H9 (cell line): Measurements from ENCODE around the gene SCP2. TPM values are rescaled to one million over a fixed set of nuclear protein-coding genes. Genes with fewer than 3 reads are reported as not detected.

ENCODE experiments used
- DNase-seq: peaks from one replicate; pipeline ENCODE4 v3.0.0-alpha.2; 2017
- H2AFZ ChIP-seq: one replicate; pipeline ENCODE4 v1.6.1; 2013; ENCODE audit warnings: mild to moderate bottlenecking, low read length, control low read depth, moderate library complexity
- H2AK5ac ChIP-seq: 2 replicates; pipeline ENCODE4 v1.6.1; 2013; ENCODE audit warnings: low read length, control low read depth, mixed read lengths; ENCODE audit not compliant: insufficient read length
- H2BK120ac ChIP-seq: one replicate; pipeline ENCODE4 v1.6.1; 2013; ENCODE audit warnings: low read depth, mild to moderate bottlenecking, low read length, control low read depth, inconsistent platforms; ENCODE audit not compliant: poor library complexity, severe bottlenecking
- H2BK12ac ChIP-seq: 2 replicates; pipeline ENCODE4 v1.6.1; 2013; ENCODE audit warnings: low read length, control low read depth, mixed read lengths, low read depth; ENCODE audit not compliant: insufficient read length
- H2BK15ac ChIP-seq: 2 replicates; pipeline ENCODE4 v1.6.1; 2013; ENCODE audit warnings: low read depth, low read length, control low read depth
- H2BK20ac ChIP-seq: one replicate; pipeline ENCODE4 v1.6.1; 2013; ENCODE audit warnings: low read depth, mild to moderate bottlenecking, low read length, control low read depth, inconsistent platforms; ENCODE audit not compliant: poor library complexity, severe bottlenecking
- H2BK5ac ChIP-seq: 2 replicates; pipeline ENCODE4 v1.6.1; 2013; ENCODE audit warnings: low read length, control low read depth, mixed read lengths; ENCODE audit not compliant: insufficient read length
- H3K14ac ChIP-seq: 2 replicates; pipeline ENCODE4 v1.6.1; 2013; ENCODE audit warnings: low read length, control low read depth; ENCODE audit not compliant: insufficient read depth
- H3K18ac ChIP-seq: 2 replicates; pipeline ENCODE4 v1.6.1; 2013; ENCODE audit warnings: low read depth, mild to moderate bottlenecking, mixed read lengths, low read length, control low read depth; ENCODE audit not compliant: insufficient read length
- H3K23ac ChIP-seq: 2 replicates; pipeline ENCODE4 v1.6.1; 2013; ENCODE audit warnings: low read length, control low read depth, mixed read lengths, low read depth; ENCODE audit not compliant: insufficient read length
- H3K23me2 ChIP-seq: 2 replicates; pipeline ENCODE4 v1.6.1; 2013; ENCODE audit warnings: low read depth, mild to moderate bottlenecking, mixed read lengths, low read length, control low read depth; ENCODE audit not compliant: insufficient read length, poor library complexity, severe bottlenecking
- H3K27ac ChIP-seq: 2 replicates; pipeline ENCODE4 v1.5.1; 2013; ENCODE audit warnings: low read length, control low read depth, mixed read lengths, low read depth; ENCODE audit not compliant: insufficient read length
- H3K27me3 ChIP-seq: 2 replicates; pipeline ENCODE4 v1.6.1; 2013; ENCODE audit warnings: low read length, control low read depth, inconsistent platforms; ENCODE audit not compliant: insufficient read depth
- H3K4ac ChIP-seq: 2 replicates; pipeline ENCODE4 v1.6.1; 2013; ENCODE audit warnings: low read depth, mild to moderate bottlenecking, control low read depth, inconsistent platforms, low read length, moderate library complexity
- H3K4me1 ChIP-seq: 2 replicates; pipeline ENCODE4 v1.6.1; 2013; ENCODE audit warnings: low read length, control low read depth, inconsistent platforms; ENCODE audit not compliant: insufficient read depth
- H3K4me2 ChIP-seq: 2 replicates; pipeline ENCODE4 v1.6.1; 2013; ENCODE audit warnings: low read length, control low read depth, mixed read lengths; ENCODE audit not compliant: insufficient read length, insufficient read depth
- H3K56ac ChIP-seq: 2 replicates; pipeline ENCODE4 v1.6.1; 2013; ENCODE audit warnings: low read depth, mild to moderate bottlenecking, mixed read lengths, low read length, control low read depth; ENCODE audit not compliant: insufficient read length
- H3K79me1 ChIP-seq: 2 replicates; pipeline ENCODE4 v1.6.1; 2013; ENCODE audit warnings: low read depth, mild to moderate bottlenecking, moderate library complexity, low read length, control low read depth, inconsistent platforms; ENCODE audit not compliant: insufficient read depth, poor library complexity, severe bottlenecking
- H3K79me2 ChIP-seq: 2 replicates; pipeline ENCODE4 v1.6.1; 2013; ENCODE audit warnings: low read length, control low read depth, inconsistent platforms; ENCODE audit not compliant: insufficient read depth
- H3K9ac ChIP-seq: 2 replicates; pipeline ENCODE4 v1.6.1; 2013; ENCODE audit warnings: low read length, control low read depth, mixed read lengths; ENCODE audit not compliant: insufficient read length; ENCODE audit errors: extremely low read depth
- H3K9me3 ChIP-seq: one replicate; pipeline ENCODE4 v1.6.1; 2013; ENCODE audit warnings: low read depth, low read length, inconsistent platforms; ENCODE audit not compliant: control insufficient read depth
- H3T11ph ChIP-seq: one replicate; pipeline ENCODE4 v1.6.1; 2013; ENCODE audit warnings: mild to moderate bottlenecking, low read length, control low read depth, inconsistent platforms
- H4K20me1 ChIP-seq: one replicate; pipeline ENCODE4 v1.6.1; 2013; ENCODE audit not compliant: control insufficient read depth, insufficient read length, insufficient read depth
- H4K5ac ChIP-seq: 2 replicates; pipeline ENCODE4 v1.6.1; 2013; ENCODE audit warnings: low read depth, mild to moderate bottlenecking, mixed read lengths, low read length, control low read depth; ENCODE audit not compliant: insufficient read length
- H4K8ac ChIP-seq: replicated peaks from 2 replicates; pipeline ENCODE4 v1.6.1; 2013; ENCODE audit warnings: low read length, control low read depth, mixed read lengths, low read depth; ENCODE audit not compliant: insufficient read length
- H4K91ac ChIP-seq: 2 replicates; pipeline ENCODE4 v1.6.1; 2013; ENCODE audit warnings: low read depth, mild to moderate bottlenecking, moderate library complexity, mixed read lengths, low read length, control low read depth; ENCODE audit not compliant: insufficient read length
- H3K27ac Mint-ChIP-seq, 3 experiments: 2 replicates in 2 of 3; 3 replicates in 1 of 3; pipeline ENCODE4 v1.8.0; 2020 to 2021; ENCODE audit warnings: mixed read lengths in 3 of 3, mild to moderate bottlenecking in 1 of 3, moderate library complexity in 1 of 3
- H3K27me3 Mint-ChIP-seq: 2 replicates; pipeline ENCODE4 v1.8.0; 2021; ENCODE audit warnings: low read depth, mild to moderate bottlenecking, moderate library complexity, mixed read lengths
- H3K36me3 Mint-ChIP-seq, 3 experiments: 2 replicates in 2 of 3; 3 replicates in 1 of 3; pipeline ENCODE4 v1.8.0; 2020 to 2021; ENCODE audit warnings: low read depth in 3 of 3, mixed read lengths in 3 of 3; ENCODE audit not compliant: insufficient read depth in 1 of 3
- H3K4me1 Mint-ChIP-seq, 2 experiments: 2 replicates each; pipeline ENCODE4 v1.8.0; 2020; ENCODE audit warnings: mixed read lengths in 2 of 2
- H3K4me3 Mint-ChIP-seq, 2 experiments: 2 replicates in 1 of 2; 3 replicates in 1 of 2; pipeline ENCODE4 v1.8.0; 2020 to 2021; ENCODE audit warnings: mild to moderate bottlenecking in 2 of 2, mixed read lengths in 2 of 2, moderate library complexity in 1 of 2
- H3K9me3 Mint-ChIP-seq, 2 experiments: 2 replicates in 1 of 2; 3 replicates in 1 of 2; pipeline ENCODE4 v1.8.0; 2020; ENCODE audit warnings: mild to moderate bottlenecking in 2 of 2, mixed read lengths in 2 of 2, moderate library complexity in 1 of 2
- CTCF ChIP-seq: fragments of 200-600 bp; sonication (generic); conservative IDR thresholded peaks from 3 replicates; pipeline ENCODE4 v1.8.0; 2021; ENCODE audit warnings: antibody characterized with exemption, mild to moderate bottlenecking
- WGBS: extraction: QIAGEN DNeasy Blood & Tissue Kit; methylation state at CpG from one replicate; pipeline ENCODE4 v1.1.7; 2013; ENCODE audit warnings: missing lambda C conversion rate, low lambda C conversion rate, mixed read lengths; ENCODE audit not compliant: insufficient read length; ENCODE audit errors: extremely low coverage; 5-methylcytosine and 5-hydroxymethylcytosine counted together
- total RNA-seq: library from RNA; stranded (reverse); gene quantifications from 2 replicates; pipeline ENCODE4 v1.2.1, GENCODE V29; 2021

The SCP2 gene
- total RNA-seq, 1 experiment from 2014 or later = 48.8 TPM

- Histone ChIP-seq H3K4ac (no peak overlapping the region), H2AFZ (no peak overlapping the region), H2BK5ac (no peak overlapping the region), H3K79me2 (no peaks in the 10 kb centered on the region), H4K20me1 (no peaks in the 10 kb centered on the region), H3K56ac (no peak overlapping the region), H3K79me1 (no peaks in the 10 kb centered on the region), H2BK15ac (no peak overlapping the region), H2BK120ac (no peak overlapping the region), H2BK20ac (no peak overlapping the region), H3K4me2 (no peak overlapping the region), H3K9me3 (no peaks in the 10 kb centered on the region), H3K27me3 (no peaks in the 10 kb centered on the region), H4K8ac (no peak overlapping the region), H3K14ac (no peak overlapping the region), H3T11ph (no peak overlapping the region), H3K23me2 (no peaks in the 10 kb centered on the region), H3K4me1 (no peaks in the 10 kb centered on the region), H3K23ac (no peak overlapping the region), H4K5ac (no peak overlapping the region), H4K91ac (no peak overlapping the region), H3K9ac (no peak overlapping the region), H2BK12ac (no peak overlapping the region), H3K27ac (no peak overlapping the region), H2AK5ac (no peak overlapping the region), H3K18ac (no peak overlapping the region)
- no peak for TF ChIP-seq CTCF
- Mint-ChIP-seq H3K27ac (no peak overlapping the region), H3K4me1 (peaks cover 19% of the 10 kb centered on the region in 2 experiments), H3K9me3 (no peaks in the 10 kb centered on the region), H3K36me3 (no peaks in the 10 kb centered on the region), H3K27me3 (no peaks in the 10 kb centered on the region), H3K4me3 (no peak overlapping the region)
- WGBS = no CpG with 5 or more reads among the region's 3 CpGs
- no peak for DNase-seq
These were observed 46.8 kb downstream of the SCP2 start for GRCh38 chr1:52973841-52974240.
